HG02759 (cell line): ENCODE measurements around the gene SMAP2.
A peak's percentile ranks its signal among the peaks of the same experiment; 100 is the strongest.
"Not testable (repeated sequence)": the region's sequence is repeated elsewhere in the genome, so short reads cannot be mapped to it uniquely, and the experiment has no call there.

Source experiments
- ATAC-seq: cut with Tn5 transposase; IDR thresholded peaks from one replicate; pipeline ENCODE4 v1.9.1; 2021; ENCODE audit warnings: mild to moderate bottlenecking, moderate library complexity; ENCODE audit not compliant: unreplicated experiment

SMAP2 gene

GRCh38 chr1:40373323-40374283 is at the start of gene SMAP2:
TSS of gene SMAP2 (plus strand) at chr1:40373727. CDS start at chr1:40374121, 394 bp downstream.
- ATAC-seq, result peak; percentile 88

- not testable (repeated sequence) for ATAC-seq
Measured at GRCh38 chr1:40331403-40331802, 42.1 kb upstream of the SMAP2 start.

- ATAC-seq, result no peak
Measured at GRCh38 chr1:40332695-40333094, 40.8 kb upstream of the SMAP2 start.

GRCh38 chr1:40337443-40337842 is 36.1 kb upstream of the SMAP2 start:
- ATAC-seq, result no peak

- peak; percentile 39 for ATAC-seq
Measured at GRCh38 chr1:40338745-40339419, 34.6 kb upstream of the SMAP2 start.

GRCh38 chr1:40339420-40340323 is 33.9 kb upstream of the SMAP2 start:
- ATAC-seq, result no peak

GRCh38 chr1:40341491-40342380 is 31.8 kb upstream of the SMAP2 start:
- ATAC-seq, result no peak

GRCh38 chr1:40342381-40342717 is 31.2 kb upstream of the SMAP2 start:
- ATAC-seq, result not testable (repeated sequence)

- ATAC-seq, result no peak
Measured at GRCh38 chr1:40344597-40344996, 28.9 kb upstream of the SMAP2 start.

- ATAC-seq, result no peak
Measured at GRCh38 chr1:40350391-40350790, 23.1 kb upstream of the SMAP2 start.

GRCh38 chr1:40351124-40351523 is 22.4 kb upstream of the SMAP2 start:
- ATAC-seq, result no peak

- no peak for ATAC-seq
Measured at GRCh38 chr1:40352126-40352525, 21.4 kb upstream of the SMAP2 start.

- no peak for ATAC-seq
Measured at GRCh38 chr1:40353082-40353481, 20.4 kb upstream of the SMAP2 start.

GRCh38 chr1:40357625-40358024 is 15.9 kb upstream of the SMAP2 start:
- ATAC-seq, result no peak

GRCh38 chr1:40360631-40361030 is 12.9 kb upstream of the SMAP2 start:
- ATAC-seq, result no peak

GRCh38 chr1:40361201-40361600 is 12.3 kb upstream of the SMAP2 start:
- ATAC-seq, result no peak

- ATAC-seq, result no peak
Measured at GRCh38 chr1:40361637-40362036, 11.9 kb upstream of the SMAP2 start.

- ATAC-seq, result no peak
Measured at GRCh38 chr1:40362199-40362598, 11.3 kb upstream of the SMAP2 start.

- no peak for ATAC-seq
Measured at GRCh38 chr1:40362699-40363098, 10.8 kb upstream of the SMAP2 start.

GRCh38 chr1:40363721-40364120 is 9.8 kb upstream of the SMAP2 start:
- peak; percentile 93 for ATAC-seq
